Measurements from ENCODE around the gene RHEB. TPM values are rescaled to one million over a fixed set of nuclear protein-coding genes. Genes with fewer than 3 reads are reported as not detected.

The RHEB gene
- total and polyA plus RNA-seq, 2 donors (not counting 3 experiments of a cell fraction or from before 2014, with no cell fraction given), result 59.4 to 108 TPM

DNA sequence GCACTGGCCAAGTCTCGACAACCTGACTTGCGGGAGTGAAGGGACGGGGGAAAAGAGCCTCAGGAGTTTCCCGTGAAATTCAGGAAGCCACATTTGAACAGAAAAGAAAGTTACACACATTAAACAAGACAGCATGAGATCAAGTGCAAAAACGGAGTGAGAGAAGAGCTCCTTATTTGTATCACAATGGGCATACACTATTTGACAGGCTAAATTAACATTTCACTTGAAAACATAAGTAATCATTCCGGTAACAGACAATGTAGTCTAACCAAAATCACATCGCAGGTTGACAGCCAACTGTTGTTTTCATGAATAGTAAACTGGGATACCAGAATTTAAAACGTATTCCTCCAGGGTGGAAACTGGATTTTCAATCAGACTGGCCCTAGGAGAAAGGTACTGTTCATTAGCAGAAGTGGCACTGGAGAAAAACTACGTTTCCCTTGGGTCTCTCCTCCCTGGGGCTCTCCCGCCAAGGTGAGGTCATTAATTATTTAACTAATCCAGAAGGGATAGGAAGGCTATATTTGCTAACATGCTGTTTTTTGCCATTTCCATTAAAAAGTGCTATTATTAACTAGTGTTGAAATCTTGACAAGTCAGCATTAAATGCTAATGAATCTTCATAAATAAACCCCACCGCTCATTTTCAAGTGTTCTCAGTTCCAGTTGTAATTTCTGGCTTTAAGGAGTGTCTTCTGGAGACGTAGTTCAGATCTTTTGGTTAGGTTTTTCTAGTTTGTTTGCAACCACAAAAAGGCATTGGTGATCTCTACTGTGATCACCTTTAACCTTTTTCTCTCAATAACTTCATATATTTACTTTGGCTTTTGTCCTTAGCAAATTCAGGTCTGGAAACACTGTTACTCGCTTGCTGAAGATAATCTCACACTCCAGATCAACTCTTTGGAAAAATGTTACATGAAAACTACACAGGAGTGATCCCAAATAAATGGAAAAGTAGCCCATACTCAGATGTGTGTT is 25.1 kb downstream of the RHEB start:
- H3K4me1 ChIP-seq (ENCODE audit: control insufficient read depth, extremely low read depth, insufficient read depth, low read length), result peaks cover 2% of the 10 kb centered on the region
- H3K27ac ChIP-seq (ENCODE audit: insufficient read depth, low read depth, low read length), result no peak overlapping the region
- TF ChIP-seq EZH2 (IDR thresholded peaks at IDR 0.05; ENCODE audit: borderline replicate concordance, low read depth, low read length, severe bottlenecking), result no peak
- TF ChIP-seq MYC (IDR thresholded peaks at IDR 0.05; ENCODE audit: low read depth, low read length), result no peak
- TF ChIP-seq, protein P1, sequence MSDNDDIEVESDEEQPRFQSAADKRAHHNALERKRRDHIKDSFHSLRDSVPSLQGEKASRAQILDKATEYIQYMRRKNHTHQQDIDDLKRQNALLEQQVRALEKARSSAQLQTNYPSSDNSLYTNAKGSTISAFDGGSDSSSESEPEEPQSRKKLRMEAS (IDR thresholded peaks at IDR 0.05; ENCODE audit: insufficient read depth, insufficient read length), result no peak
- TF ChIP-seq, protein P2, sequence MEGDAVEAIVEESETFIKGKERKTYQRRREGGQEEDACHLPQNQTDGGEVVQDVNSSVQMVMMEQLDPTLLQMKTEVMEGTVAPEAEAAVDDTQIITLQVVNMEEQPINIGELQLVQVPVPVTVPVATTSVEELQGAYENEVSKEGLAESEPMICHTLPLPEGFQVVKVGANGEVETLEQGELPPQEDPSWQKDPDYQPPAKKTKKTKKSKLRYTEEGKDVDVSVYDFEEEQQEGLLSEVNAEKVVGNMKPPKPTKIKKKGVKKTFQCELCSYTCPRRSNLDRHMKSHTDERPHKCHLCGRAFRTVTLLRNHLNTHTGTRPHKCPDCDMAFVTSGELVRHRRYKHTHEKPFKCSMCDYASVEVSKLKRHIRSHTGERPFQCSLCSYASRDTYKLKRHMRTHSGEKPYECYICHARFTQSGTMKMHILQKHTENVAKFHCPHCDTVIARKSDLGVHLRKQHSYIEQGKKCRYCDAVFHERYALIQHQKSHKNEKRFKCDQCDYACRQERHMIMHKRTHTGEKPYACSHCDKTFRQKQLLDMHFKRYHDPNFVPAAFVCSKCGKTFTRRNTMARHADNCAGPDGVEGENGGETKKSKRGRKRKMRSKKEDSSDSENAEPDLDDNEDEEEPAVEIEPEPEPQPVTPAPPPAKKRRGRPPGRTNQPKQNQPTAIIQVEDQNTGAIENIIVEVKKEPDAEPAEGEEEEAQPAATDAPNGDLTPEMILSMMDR (IDR thresholded peaks at IDR 0.05; ENCODE audit: extremely low read depth in 1 of 2, insufficient read depth in 1 of 2, low read depth in 1 of 2, low read length in 2 of 2), result no peak
- no peak for TF ChIP-seq JUN (IDR thresholded peaks at IDR 0.05; ENCODE audit: borderline replicate concordance, insufficient read depth, insufficient read length, low read depth)
- no peak for TF ChIP-seq POLR2A (IDR thresholded peaks at IDR 0.05; ENCODE audit: low read depth, low read length)
- TF ChIP-seq POLR2AphosphoS5 (IDR thresholded peaks at IDR 0.05; ENCODE audit: insufficient read depth, low read depth, low read length), result no peak
- TF ChIP-seq FOS (IDR thresholded peaks at IDR 0.05; ENCODE audit: borderline replicate concordance, insufficient read depth, low read length), result no peak
- TF ChIP-seq GATA2 (IDR thresholded peaks at IDR 0.05; ENCODE audit: insufficient read depth, insufficient read length, low read depth, low read length), result no peak
- H3K9me3 ChIP-seq (replicated peaks; ENCODE audit: control insufficient read depth, insufficient read depth, low read length), result no peaks in the 10 kb centered on the region
- FAIRE-seq (no peak), DNase-seq (ENCODE audit: low read depth, low spot score) (peak; percentile 53)
- H4K20me1 ChIP-seq (replicated peaks; ENCODE audit: control insufficient read depth, extremely low read depth, insufficient read depth, low read length), result peaks cover 23% of the 10 kb centered on the region
- dilution Hi-C loops (cut with MboI; ENCODE audit: extremely low pct_ligation_motif_present, low sequenced_read_pairs), result no loop called here
- H3K79me2 ChIP-seq (ENCODE audit: control insufficient read depth, insufficient read depth, low read length), result peaks cover 96% of the 10 kb centered on the region
- no peaks in the 10 kb centered on the region for H3K9me1 ChIP-seq (replicated peaks; ENCODE audit: control insufficient read depth, extremely low read depth, insufficient read depth, low read length)
- intact Hi-C loops (cut with micrococcal nuclease), result no loop called here
- no peaks in the 10 kb centered on the region for H3K27me3 ChIP-seq (ENCODE audit: control insufficient read depth in 2 of 2, insufficient read depth in 2 of 2, low read length in 2 of 2)
- H3K4me2 ChIP-seq (ENCODE audit: insufficient read depth, low read length), result no peak overlapping the region
- H3K4me3 ChIP-seq (replicated peaks in 1 of 3; ENCODE audit: insufficient read depth in 1 of 3, low read depth in 1 of 3, low read length in 3 of 3), result no peak overlapping the region
- H3K36me3 ChIP-seq (ENCODE audit: control insufficient read depth in 2 of 2, extremely low read depth in 1 of 2, insufficient read depth in 2 of 2, low read length in 2 of 2), result no peaks in the 10 kb centered on the region
- POLR2A ChIA-PET, result no interaction called here
- H3K9ac ChIP-seq (replicated peaks; ENCODE audit: extremely low read depth, insufficient read depth, low read length), result no peak overlapping the region
- no peak overlapping the region for H2AFZ ChIP-seq (ENCODE audit: low read depth, low read length)
- no TSS peak for BruUV-seq (replicated peaks)
- CTCF ChIA-PET, result interaction anchor here (1.0 kb wide), 2 partner anchors 12 to 22 kb away, joined by 3 read pairs; no protein-coding TSS in a partner anchor

All from endothelial cell of umbilical vein (primary cell).